NCI-H2196 (cell line): ENCODE results near the gene HACD2.

Experiments used
- DNase-seq: peaks from one replicate; lab custom pipeline; 2025; ENCODE audit not compliant: unreplicated experiment; lab: John Stamatoyannopoulos, UW

HACD2 gene

DNA sequence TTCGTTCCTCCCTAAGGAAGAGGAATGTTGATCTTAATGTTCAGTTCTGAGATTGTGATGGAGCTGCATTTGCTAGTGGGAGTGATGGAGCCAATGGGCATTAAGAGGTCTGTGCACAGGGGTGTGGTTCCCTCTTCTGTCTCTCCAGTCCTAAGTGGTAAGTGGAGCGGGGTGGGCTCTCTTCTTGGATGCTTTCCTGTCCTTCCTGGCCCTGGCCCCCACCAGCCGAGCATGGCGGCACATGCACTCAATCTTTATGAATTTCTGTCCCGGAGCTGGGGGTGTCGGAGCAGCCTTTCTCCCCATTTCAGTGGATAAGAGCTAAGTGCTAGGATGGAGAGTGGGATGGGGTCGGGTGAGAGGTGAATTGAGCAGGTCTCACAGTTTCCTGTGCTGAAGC lies 98.4 kb downstream of the HACD2 start:
- DNase-seq: no peak

DNA sequence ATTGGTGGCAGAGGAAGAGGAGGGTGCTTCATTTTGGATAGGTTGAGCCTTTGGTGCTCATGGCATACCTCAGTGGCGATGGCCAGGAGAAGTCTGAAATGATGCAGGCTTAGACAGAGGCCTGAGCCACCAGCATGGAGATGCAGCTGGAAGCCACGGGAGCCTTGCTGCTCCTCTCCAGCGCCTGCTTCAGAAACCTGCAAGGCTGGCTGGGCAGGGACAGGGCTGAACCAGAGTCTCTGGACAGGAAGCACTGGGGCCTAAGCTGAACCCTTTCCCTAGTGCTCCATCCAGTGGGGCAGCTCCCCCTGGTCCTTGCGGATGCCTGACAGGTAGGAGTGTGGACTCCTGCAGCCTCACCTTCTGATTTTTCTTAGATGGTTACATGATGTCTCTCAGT lies 99.3 kb downstream of the HACD2 start:
- no peak for DNase-seq

DNA sequence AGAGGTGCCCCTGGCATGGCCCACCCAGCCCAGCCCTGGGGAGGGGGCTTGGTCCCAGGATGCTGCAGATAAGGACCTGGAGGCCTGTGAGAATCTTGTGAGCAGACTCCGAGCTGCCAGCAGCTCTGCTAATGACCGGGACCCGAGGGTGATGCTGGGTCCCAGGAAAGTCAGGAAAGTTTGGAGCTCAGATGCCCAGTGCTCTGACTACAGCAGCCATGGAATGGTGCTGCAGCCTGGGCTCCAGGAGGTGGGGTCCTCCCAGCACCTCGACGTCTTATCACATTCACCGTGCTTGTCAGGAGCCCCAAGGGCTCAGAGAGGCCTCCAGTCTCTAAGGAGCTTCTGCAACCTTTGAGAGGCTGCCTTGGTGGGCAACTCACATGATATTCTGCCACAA lies 101.7 kb downstream of the HACD2 start:
- no peak for DNase-seq

DNA sequence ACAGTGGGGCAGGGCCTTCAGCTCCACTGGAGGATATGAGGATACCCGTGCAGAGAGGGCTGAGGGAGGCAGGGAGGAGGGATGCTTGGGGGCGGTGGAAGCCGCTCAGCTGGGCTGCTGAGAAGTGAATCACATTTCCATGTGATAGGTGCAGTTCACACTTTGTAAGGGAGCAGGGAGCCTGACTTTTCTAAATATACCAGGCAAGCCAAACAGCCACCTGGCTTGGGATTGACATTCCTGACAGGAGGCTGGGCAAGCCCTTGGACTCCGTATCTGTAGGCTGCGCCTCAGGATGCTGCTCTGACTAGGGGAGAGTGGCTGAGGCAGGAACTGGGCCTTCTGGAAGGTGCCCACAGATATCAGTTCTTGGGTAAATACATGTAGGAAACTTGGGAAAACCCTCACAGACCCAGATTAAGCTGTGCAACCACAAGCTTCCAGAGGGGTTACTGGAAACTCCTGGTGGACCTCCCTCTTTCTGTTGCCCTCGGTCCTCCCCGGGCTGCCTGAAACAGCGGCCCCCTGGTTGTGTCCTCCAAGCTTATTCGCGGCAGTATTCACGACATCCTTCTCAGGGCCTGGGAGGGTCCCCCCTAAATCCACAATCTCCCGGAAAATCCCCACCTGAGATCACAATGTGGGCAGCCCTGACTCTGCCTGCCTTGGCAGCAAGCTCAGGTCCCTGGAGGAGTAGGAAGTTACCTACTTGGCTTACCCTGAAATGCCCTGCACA lies 103.0 kb downstream of the HACD2 start:
- no peak for DNase-seq

DNA sequence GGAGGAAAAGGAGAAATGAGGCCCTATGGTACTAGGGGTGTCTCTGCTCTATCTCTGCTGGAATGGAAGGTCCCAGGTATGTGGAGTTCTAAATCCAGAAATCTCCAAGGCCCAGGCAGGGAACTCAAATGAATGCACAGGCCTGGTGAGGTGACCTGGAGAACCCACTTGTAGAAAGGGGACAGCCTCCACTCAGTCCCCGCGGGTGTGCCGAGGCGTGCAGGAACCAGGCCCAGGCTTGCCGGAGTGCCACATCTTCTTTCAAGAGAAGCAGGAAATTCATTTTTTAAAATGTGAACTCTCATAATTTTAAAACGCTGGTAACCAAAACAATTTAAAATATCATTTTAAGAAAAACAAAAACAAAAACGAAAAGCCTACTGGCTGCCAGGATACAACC lies 103.8 kb downstream of the HACD2 start:
- no peak for DNase-seq

DNA sequence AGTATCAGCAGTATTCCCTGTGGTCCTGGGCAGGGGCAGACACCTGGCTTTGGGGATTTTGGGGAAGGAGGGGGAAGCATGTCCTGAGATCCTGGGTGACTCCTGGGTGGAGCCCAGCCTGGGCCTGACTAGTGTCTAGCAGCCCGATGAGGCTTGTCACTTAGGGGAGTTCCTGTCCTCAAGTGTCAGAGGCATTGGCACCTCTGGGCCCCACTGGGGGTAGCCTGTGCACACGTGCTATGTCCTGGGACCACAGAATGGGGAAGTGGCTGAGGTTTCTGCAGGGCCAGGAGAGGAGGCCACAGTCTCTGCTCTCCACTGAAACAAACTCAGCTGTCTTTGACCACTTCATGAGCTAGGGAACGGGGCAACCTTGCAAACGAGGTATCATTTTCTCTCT lies 104.4 kb downstream of the HACD2 start:
- DNase-seq: no peak

DNA sequence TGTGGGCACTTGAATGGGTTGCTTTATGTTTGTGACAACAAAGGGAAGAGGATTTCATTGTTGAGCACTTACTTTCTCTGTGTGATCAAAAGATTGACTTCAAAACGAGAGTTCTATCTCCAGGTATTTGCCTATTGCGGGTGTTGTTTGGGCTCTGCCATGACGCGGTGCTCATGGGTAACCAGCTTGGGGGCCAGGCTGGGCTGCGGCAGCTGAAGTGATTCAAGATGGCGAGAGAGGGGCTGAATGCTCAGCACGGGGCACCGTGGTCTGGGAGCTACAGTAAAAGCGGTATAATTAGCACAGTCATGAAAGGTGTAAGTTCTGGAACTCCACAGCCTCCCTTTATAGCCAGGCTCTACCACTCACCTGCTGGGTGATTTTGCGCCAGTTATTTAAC lies 105.0 kb downstream of the HACD2 start:
- no peak for DNase-seq

DNA sequence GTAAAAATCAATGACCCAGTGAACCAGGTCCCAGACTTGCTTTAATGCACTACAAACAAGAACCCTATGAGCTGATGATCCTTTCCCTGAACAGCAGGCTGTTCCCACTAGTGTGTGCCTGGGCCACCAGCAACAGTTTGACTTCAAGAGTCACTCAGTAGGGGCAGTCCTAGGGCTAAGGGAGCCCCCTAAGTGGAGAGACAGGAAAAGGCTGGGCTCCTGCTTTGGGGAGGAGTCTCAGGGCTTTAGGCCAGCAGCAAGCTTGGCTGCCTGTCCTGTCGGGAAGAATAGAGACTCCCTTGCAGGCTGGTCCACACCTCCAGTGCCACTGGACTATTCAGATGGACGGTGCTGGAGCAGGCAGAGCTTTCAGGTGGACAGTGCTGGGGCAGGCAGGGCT lies 106.5 kb downstream of the HACD2 start:
- DNase-seq: no peak

DNA sequence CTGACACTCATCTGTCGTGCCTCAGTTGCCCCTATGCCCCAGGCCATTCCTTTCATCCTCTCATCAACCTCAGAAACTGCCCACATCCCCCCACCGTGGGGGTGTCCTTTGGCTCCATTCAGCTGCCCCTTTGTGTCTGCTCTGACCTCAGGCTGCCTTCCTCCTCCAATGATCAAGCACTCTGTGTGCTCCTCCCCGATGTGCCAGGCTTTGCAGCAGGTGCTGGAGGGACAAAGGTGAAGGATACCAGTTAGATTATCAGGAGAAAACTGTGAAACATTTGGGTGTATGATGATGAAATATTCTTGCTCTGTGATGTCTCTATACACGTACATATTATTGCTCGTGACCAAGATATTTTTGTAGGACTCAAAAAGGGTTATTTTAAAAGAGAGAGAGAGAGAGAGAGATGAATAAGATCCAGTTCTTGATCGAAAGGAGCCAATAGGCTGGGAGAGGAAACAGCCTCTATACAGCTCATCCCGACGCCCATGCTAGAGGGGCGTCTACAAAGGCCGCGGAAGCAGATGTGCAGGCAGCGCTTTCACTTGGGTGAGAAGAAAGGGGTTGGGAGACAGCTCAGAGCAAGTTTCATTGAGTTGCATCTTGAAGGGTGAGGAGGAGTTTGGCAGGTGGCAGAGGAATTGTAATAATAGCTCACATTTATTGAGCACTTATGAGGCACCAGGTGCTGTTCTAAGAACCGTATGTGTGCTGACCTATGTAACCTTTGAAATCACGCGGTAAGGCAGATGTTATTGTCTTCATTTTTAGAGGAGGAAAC lies 107.7 kb downstream of the HACD2 start:
- DNase-seq: peak; percentile 19

DNA sequence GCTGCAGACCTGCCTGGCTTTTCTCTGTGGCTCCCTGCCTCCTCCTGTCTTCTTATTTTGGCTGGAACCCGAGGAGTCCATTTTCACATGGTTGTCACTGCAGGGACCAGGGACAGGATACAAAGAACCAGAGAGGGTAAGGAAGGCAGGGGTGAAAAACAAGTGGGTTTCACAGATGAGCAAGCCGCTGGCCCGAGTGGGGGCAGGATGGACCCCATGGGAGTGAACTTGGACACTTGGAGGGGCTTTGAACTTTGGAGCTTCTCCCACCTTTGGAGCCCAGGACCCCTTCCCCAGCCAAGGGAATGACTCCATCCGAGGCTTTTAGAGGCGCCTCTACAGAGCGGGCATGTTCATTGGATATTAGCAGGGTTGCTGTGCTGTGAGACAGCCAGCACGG lies 109.1 kb downstream of the HACD2 start:
- DNase-seq: no peak

DNA sequence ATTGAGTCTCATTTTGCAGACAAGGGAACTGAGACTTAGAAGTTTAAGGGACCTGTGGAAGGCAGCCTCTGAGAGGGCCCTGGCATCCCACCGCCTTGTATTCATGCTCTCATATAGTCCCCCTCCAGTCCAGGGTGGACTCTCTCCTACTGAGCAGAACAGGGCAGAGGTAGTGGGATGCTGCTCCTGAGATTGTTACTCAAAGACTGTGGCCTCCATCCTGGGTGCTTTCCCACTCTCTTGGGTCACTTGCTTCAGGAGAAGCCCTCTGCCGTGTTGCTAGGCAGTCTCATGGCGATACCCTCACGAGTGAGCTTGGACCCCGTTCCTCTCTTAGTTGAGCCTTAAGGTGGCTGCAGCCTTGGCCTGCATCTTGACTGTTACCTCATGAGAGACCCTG lies 113.7 kb downstream of the HACD2 start:
- no peak for DNase-seq

DNA sequence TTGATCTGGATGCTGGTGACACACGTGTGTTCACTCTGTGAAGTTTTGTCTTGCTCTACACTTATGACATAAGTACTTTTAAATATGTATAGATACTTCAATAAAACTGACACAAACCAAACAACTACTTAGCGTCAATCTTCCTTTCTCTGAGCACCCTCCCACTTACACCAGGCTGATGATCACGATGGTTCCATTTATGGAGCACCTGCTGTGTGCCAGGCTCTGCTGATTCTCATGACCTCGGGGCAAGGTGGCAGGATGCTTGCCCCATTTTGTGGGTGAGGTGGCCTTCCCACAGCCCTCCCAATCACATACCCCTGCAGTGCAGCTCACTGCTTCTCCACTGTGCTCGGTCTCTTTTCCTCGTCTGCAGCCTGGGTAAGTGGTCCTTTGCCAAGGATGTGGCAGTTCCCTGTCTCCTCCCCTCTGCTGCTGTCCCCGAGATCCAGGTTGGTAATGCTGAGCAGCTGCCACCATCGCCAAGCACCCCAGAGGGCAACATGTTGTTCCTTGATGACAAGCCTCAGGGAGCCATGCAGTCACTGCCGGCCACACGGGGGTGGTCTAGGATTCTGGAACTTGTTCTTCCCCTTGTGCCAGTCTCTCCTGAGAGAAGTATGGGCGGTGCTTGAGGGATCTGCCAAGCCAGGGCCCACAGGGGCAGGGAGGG lies 115.4 kb downstream of the HACD2 start:
- DNase-seq: no peak

DNA sequence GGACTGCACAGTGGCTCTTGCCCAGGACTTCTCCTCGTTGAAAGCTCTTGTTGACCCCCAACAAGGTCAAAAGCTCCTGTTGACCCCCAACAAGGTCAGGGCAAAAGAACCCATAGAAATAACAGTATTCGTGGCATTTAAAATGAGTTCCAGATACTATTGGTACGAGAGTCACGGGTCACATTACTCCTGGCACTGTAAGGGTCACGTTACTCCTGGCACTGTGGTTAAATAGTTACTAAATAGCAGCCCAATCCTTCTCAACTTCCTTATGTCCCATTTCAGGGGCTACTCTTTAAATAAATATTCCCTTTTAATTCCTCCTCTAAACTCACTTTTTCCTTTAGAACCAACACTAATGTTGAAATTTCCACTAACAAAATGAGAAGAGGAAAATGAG lies 117.8 kb downstream of the HACD2 start:
- DNase-seq: no peak

DNA sequence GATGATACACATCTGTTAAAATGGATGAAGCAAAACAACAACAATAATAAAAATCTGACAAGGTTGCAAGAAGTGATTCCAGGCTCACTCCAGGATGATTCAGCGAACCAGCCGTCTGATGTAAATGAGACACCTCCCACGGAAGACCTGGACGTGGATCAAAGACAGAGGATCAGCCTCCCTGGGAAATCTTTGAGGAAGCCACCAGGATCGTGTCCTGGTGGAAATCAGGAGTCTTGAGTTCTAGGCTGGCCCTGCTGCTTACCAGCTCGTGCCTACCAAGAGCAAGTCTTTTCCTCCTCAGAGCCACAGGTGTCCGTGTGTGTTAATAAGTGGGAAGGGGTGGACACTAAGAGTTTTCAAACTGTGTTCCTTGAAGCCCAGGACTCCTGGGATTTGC lies 120.6 kb downstream of the HACD2 start:
- DNase-seq: no peak

DNA sequence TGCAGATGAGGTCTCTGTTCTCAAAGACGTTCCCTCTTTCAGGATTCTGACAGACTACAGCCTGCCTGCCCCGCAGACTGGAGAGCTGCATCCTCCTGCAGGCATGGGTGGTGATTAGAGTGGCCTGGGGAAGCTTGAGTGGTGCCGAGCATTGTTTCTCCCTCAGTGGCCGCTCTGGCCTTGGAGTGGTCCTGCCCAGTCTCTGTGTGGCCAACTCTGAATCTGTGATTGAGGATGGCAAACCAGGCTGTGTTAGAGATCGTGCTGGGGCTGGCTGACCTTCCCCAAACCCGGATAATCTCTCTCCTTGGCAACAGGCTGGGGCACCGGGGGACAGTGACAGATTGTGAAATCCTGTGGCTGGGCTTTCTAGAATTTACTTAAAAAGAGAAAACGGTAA lies 125.0 kb downstream of the HACD2 start:
- DNase-seq: no peak

DNA sequence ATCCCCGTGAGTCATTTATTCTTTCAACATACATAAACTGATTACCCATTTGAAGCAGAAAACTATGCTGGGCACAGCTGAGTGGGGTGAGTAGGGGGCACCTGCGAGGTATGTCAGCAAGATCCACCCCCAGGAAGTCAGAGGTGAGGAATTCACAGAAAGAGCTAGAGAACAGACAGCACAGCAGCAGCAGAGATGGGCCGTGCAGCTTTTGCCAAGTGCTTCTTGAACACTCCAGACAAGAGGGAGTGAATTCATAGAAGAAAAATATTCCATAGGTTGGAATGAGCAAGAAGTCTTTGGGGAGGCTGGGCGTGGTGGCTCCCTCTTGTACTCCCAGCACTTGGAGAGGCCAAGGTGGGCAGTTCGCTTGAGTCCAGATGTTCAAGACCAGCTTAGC lies 126.6 kb downstream of the HACD2 start:
- DNase-seq: no peak

DNA sequence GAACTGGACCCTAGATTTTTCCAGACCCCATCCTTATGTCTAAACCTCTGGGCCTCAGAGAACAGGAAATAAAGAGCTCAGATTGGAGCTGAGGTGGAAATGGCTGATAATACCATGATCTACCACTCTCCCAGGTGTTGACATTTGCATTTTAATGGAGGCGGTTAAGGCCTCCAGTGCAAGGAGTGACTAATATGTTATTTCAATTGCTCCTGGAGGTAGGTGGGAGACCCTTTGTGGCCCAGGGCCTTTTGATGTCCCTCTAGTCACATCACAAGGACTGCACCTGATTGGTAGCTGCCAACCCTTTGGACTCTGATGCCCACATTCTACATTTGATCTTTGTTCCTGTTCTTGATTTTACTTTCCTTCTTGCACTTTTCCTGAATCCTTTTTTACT lies 127.0 kb downstream of the HACD2 start:
- no peak for DNase-seq

DNA sequence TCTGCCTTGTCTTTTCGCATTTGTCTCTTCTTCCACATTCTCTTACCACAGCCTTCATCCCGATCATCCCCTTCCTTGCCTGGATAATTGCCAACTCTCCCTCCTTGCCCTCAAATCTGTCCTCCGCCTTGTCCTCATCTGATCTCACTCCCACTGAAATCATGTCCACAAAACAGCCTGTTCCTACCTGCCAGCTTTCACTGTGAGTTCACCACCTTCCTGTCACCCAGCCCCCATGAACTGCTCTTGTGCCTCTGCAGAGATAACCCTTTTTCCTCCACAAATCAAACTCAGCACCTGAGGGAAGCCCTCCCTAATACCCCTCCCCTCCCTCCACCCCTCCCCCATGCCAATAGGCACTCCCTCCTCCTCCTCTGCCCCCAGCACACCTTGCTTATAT lies 131.2 kb downstream of the HACD2 start:
- DNase-seq: no peak

DNA sequence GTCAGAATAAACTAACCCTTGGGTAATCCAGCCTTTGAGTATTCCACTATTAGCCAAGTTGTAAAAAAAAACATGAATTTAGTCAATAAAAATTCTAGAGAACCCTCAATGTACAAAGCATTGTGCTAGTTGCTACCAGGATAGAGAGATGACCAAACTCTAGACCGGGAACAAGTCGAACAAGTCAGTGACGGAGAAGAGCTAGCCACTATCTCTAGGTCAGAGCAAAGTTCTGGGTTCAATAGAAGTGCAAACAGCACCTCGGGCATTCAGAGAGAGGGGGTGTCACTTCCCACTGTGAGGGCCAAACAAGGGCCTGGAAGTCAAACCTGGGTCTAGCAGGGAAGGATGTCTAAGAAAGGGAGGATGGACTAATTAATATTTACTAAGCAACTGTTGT lies 133.7 kb downstream of the HACD2 start:
- DNase-seq: no peak

DNA sequence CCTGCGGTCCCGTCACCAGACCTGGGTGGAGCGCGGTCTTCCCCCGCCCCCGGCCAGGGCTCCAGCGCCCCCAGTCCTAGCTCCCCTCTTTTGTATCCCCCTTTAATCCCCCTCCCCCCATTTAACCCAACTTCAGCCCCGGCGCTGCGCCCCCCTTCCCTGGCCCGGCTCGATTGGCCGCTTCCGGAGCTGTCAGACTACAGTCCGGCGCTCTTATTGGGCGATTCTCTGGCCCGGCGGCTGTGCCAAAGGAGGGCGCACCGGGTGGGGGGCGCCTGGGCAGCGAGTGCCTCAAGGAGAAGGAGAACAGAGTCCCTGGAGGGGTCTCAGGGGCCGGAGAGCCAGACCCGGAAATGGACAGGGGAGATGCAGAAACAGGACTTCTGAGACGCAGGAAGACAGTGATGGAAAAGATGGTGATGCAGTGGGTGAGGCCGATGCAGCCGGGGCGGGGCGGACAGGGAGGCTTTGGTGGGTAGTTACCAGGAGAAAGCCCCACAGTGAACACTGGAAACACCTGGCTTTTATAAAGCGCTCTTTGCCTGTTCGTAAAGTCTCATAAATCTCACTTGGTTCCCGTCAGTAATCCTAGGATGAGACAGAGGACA lies 134.8 kb downstream of the HACD2 start:
- DNase-seq: no peak

DNA sequence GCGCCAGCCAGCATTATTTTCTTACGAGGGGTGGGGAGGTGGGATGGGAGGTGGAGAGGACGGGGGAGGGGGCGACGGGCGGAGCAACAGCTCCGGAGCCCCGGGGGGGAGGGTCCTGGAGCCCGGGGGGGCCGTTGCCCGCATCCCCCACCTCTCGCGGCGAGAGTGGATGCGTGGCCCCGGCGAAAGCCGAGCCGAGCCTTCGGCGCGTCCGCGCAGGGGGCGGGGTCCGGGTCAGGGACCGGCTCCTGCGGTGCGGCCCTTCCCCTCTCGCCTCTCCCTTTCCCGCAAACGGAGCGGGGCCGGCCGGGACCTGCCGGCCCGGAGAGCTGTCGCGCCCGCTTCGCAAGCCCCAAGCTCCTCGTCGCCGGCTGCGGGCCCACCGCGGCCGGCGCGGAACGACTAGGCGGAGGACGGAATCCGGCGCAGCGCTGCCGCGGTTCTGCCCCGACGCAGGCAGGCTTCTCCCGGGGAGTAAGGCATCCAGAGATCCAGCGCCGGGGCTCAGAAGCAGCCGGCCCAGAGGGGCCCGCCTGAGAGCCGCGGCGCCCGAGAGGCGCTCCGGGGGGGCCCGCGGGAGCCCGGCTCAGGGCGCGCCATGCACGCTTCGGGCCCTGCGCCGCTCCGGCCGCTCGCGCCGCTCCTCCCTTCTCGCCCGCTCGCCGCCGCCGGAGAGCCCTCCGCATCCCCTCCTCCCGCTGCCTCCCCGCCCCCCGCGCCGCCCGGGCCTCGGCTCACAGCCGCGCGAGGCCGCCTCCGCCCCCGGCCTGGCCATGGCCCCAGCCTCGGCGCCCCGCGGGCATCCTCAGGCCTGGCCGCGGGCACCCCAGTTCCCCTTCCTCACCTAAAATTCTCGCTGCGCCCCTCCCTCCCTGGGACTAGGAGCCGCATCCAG lies 135.5 kb downstream of the HACD2 start:
- DNase-seq: peak; percentile 50
